Chondrocyte (in vitro differentiated cells): ENCODE results near the gene ZBTB7A. TPM values are rescaled to one million over a fixed set of nuclear protein-coding genes. Genes with fewer than 3 reads are reported as not detected.
A peak's percentile ranks its signal among the peaks of the same experiment; 100 is the strongest.

Source experiments
- DNase-seq: peaks from one replicate; pipeline ENCODE4 v3.0.0; 2021; ENCODE audit warnings: mixed read lengths, low spot score
- H3K27ac Mint-ChIP-seq: one replicate; pipeline ENCODE4 v1.8.0; 2021; ENCODE audit warnings: mild to moderate bottlenecking, moderate library complexity, mixed read lengths; ENCODE audit not compliant: unreplicated experiment
- H3K27me3 Mint-ChIP-seq: 2 replicates; pipeline ENCODE4 v1.8.0; 2021; ENCODE audit warnings: low read depth, mixed read lengths
- H3K36me3 Mint-ChIP-seq: 2 replicates; pipeline ENCODE4 v1.8.0; 2021; ENCODE audit warnings: low read depth, mixed read lengths
- H3K4me1 Mint-ChIP-seq: 2 replicates; pipeline ENCODE4 v1.8.0; 2021; ENCODE audit warnings: low read depth, mild to moderate bottlenecking, mixed read lengths
- H3K4me3 Mint-ChIP-seq: one replicate; pipeline ENCODE4 v1.8.0; 2021; ENCODE audit warnings: mild to moderate bottlenecking, moderate library complexity, mixed read lengths; ENCODE audit not compliant: unreplicated experiment
- H3K9me3 Mint-ChIP-seq: 2 replicates; pipeline ENCODE4 v1.8.0; 2021; ENCODE audit warnings: low read depth, mixed read lengths
- total RNA-seq: library from RNA; stranded (reverse); gene quantifications from 3 replicates; pipeline ENCODE4 v1.2.1, GENCODE V29; 2021
- TF ChIP-seq, protein P1 (sequence below): fragments of 200-600 bp; sonication (generic); IDR thresholded peaks from 2 replicates; pipeline ENCODE4 v1.5.0; 2021; ENCODE audit warnings: antibody characterized with exemption, mild to moderate bottlenecking, moderate library complexity

ZBTB7A gene
- total RNA-seq, 1 donor from 2014 or later: 29.5 TPM

DNA sequence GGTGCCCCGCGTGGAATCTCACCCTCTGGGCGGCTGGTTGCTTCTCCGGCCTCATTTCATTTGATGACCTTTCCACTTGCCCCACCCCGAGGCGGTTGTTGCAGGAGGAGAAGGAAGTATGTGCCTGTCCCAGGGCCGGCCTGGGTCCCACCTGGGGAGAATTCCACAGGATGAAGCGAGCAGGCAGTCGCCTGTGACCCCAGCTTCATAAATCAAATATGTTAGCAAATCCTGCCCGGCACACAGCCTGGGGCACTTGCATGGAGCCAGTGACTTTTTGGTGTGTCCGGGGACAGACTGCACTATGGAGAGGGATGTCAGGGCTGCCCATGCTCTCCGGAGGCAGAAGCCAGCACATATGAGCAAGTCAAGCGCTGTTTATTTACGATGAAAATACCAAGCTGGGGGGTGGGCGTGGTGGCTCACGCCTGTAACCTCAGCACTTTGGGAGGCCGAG lies 19.7 kb upstream of the ZBTB7A start:
- Mint-ChIP-seq H3K27ac (peak overlapping the region; percentile 49), H3K36me3 (peaks cover 4% of the 10 kb centered on the region), H3K4me1 (peaks cover 3% of the 10 kb centered on the region), H3K9me3 (no peaks in the 10 kb centered on the region), H3K27me3 (no peaks in the 10 kb centered on the region), H3K4me3 (no peak overlapping the region)
- DNase-seq: no peak
- TF ChIP-seq, protein P1, sequence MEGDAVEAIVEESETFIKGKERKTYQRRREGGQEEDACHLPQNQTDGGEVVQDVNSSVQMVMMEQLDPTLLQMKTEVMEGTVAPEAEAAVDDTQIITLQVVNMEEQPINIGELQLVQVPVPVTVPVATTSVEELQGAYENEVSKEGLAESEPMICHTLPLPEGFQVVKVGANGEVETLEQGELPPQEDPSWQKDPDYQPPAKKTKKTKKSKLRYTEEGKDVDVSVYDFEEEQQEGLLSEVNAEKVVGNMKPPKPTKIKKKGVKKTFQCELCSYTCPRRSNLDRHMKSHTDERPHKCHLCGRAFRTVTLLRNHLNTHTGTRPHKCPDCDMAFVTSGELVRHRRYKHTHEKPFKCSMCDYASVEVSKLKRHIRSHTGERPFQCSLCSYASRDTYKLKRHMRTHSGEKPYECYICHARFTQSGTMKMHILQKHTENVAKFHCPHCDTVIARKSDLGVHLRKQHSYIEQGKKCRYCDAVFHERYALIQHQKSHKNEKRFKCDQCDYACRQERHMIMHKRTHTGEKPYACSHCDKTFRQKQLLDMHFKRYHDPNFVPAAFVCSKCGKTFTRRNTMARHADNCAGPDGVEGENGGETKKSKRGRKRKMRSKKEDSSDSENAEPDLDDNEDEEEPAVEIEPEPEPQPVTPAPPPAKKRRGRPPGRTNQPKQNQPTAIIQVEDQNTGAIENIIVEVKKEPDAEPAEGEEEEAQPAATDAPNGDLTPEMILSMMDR: no peak

DNA sequence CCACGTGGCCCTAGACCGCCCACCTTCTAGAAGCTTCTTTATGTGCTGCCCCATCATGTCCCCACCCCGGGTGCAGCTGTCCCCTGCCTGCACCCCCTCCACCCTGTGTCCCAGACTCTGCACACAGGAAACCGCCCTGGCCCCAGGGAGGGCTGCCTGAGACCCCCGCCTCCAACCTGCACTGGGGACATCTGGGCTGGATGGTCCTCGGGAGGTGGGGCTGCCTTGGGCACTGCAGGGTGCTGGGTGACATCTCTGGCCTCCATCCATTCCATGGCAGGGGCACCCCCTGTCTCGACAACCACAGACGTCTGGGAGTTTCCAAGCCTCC lies 17.8 kb upstream of the ZBTB7A start:
- Mint-ChIP-seq H3K4me3 (no peak overlapping the region), H3K4me1 (peaks cover 3% of the 10 kb centered on the region), H3K27ac (no peak overlapping the region), H3K9me3 (no peaks in the 10 kb centered on the region), H3K36me3 (peaks cover 1% of the 10 kb centered on the region), H3K27me3 (no peaks in the 10 kb centered on the region)
- DNase-seq: no peak
- TF ChIP-seq, protein P1: no peak

GRCh38 chr19:4083677-4084546 lies 17.2 kb upstream of the ZBTB7A start:
- TF ChIP-seq, protein P1: no peak
- Mint-ChIP-seq H3K27me3 (no peaks in the 10 kb centered on the region), H3K36me3 (peaks cover 1% of the 10 kb centered on the region), H3K4me1 (peaks cover 3% of the 10 kb centered on the region), H3K27ac (no peak overlapping the region), H3K4me3 (no peak overlapping the region), H3K9me3 (no peaks in the 10 kb centered on the region)
- no peak for DNase-seq

GRCh38 chr19:4082172-4082571 lies 15.5 kb upstream of the ZBTB7A start:
- TF ChIP-seq, protein P1: no peak
- Mint-ChIP-seq H3K4me3 (no peak overlapping the region), H3K36me3 (no peaks in the 10 kb centered on the region), H3K27ac (no peak overlapping the region), H3K9me3 (no peaks in the 10 kb centered on the region), H3K4me1 (peaks cover 8% of the 10 kb centered on the region), H3K27me3 (no peaks in the 10 kb centered on the region)
- no peak for DNase-seq

GRCh38 chr19:4081441-4082129 lies 14.9 kb upstream of the ZBTB7A start:
- Mint-ChIP-seq H3K27ac (no peak overlapping the region), H3K36me3 (no peaks in the 10 kb centered on the region), H3K27me3 (no peaks in the 10 kb centered on the region), H3K4me1 (peaks cover 7% of the 10 kb centered on the region), H3K9me3 (no peaks in the 10 kb centered on the region), H3K4me3 (no peak overlapping the region)
- no peak for DNase-seq
- TF ChIP-seq, protein P1: no peak
